GM19193 (cell line): Measurements from ENCODE around the gene CMTM5.

ENCODE experiments used
- POLR2A ChIP-seq: IDR thresholded peaks from 4 replicates; pipeline ENCODE4 v1.6.1; 2011; ENCODE audit not compliant: insufficient read depth, insufficient read length; ENCODE audit errors: extremely low read depth

CMTM5 gene

GRCh38 chr14:23379366-23380196 is 2.7 kb downstream of the CMTM5 start:
- TF ChIP-seq POLR2A = no peak

- TF ChIP-seq POLR2A = no peak
These were observed 3.5 kb downstream of the CMTM5 start for GRCh38 chr14:23380197-23380914.

GRCh38 chr14:23380976-23381375 is 4.1 kb downstream of the CMTM5 start:
- TF ChIP-seq POLR2A = no peak

- TF ChIP-seq POLR2A = no peak
These were observed 5.0 kb downstream of the CMTM5 start for GRCh38 chr14:23381871-23382270.

GRCh38 chr14:23382276-23382675 is 5.4 kb downstream of the CMTM5 start:
- no peak for TF ChIP-seq POLR2A

- no peak for TF ChIP-seq POLR2A
These were observed 6.0 kb downstream of the CMTM5 start for GRCh38 chr14:23382731-23383440.

GRCh38 chr14:23384364-23385080 is 7.7 kb downstream of the CMTM5 start:
- TF ChIP-seq POLR2A = no peak

- no peak for TF ChIP-seq POLR2A
These were observed 8.4 kb downstream of the CMTM5 start for GRCh38 chr14:23385244-23385641.

GRCh38 chr14:23385642-23386265 is 8.9 kb downstream of the CMTM5 start:
- TF ChIP-seq POLR2A = no peak

- TF ChIP-seq POLR2A = no peak
These were observed 10.2 kb downstream of the CMTM5 start for GRCh38 chr14:23386999-23387398.

- no peak for TF ChIP-seq POLR2A
These were observed 11.4 kb downstream of the CMTM5 start for GRCh38 chr14:23387916-23388882.

- TF ChIP-seq POLR2A = no peak
These were observed 12.2 kb downstream of the CMTM5 start for GRCh38 chr14:23388996-23389395.

- TF ChIP-seq POLR2A = no peak
These were observed 12.6 kb downstream of the CMTM5 start for GRCh38 chr14:23389396-23389795.
